HepG2 (cell line): Measurements from ENCODE around the gene SND1.

Source experiments
- GPBP1L1 ChIP-seq: sonication (generic); formaldehyde crosslinking; IDR thresholded peaks from 2 replicates; pipeline ENCODE4 v1.5.0; 2020; ENCODE audit warnings: mild to moderate bottlenecking, missing genetic modification reagents
- YY1 ChIP-seq: IDR thresholded peaks from 2 replicates; pipeline ENCODE4 v1.6.1; 2011; ENCODE audit warnings: low read length, low read depth, moderate library complexity, mild to moderate bottlenecking; ENCODE audit not compliant: insufficient read depth, insufficient replicate concordance

GRCh38 chr7:128131115-128131514 is 479.1 kb downstream of the SND1 start:
- TF ChIP-seq YY1 (no peak), GPBP1L1 (CRISPR knock-in tag) (no peak)
